HT-29 (cell line): ENCODE data around the gene HLA-DOA. TPM values are rescaled to one million over a fixed set of nuclear protein-coding genes. Genes with fewer than 3 reads are reported as not detected.

ENCODE experiments used
- DNase-seq: peaks from one replicate; pipeline ENCODE4 v3.0.0-alpha.2; 2015; ENCODE audit warnings: low spot score
- total RNA-seq: library from RNA; depleted of rRNA; stranded (reverse); fragments of >200 nt; shearing (Covaris generic); gene quantifications from 2 replicates; pipeline ENCODE4 v1.2.3, GENCODE V29; 2014

The HLA-DOA gene
- total RNA-seq, 1 experiment from 2014 or later = 0.23 TPM

- DNase-seq = no peak
These were observed 31.5 kb downstream of the HLA-DOA start for GRCh38 chr6:32977953-32978324.

- no peak for DNase-seq
These were observed 32.0 kb downstream of the HLA-DOA start for GRCh38 chr6:32977272-32977952.

- DNase-seq = no peak
These were observed 32.9 kb downstream of the HLA-DOA start for GRCh38 chr6:32976334-32977069.

GRCh38 chr6:32975886-32976285 is 33.5 kb downstream of the HLA-DOA start:
- DNase-seq = no peak

GRCh38 chr6:32974541-32975308 is 34.7 kb downstream of the HLA-DOA start:
- no peak for DNase-seq

- peak; percentile 51 for DNase-seq
These were observed 35.4 kb downstream of the HLA-DOA start for GRCh38 chr6:32974016-32974333.

- DNase-seq = peak; percentile 54
These were observed 36.0 kb downstream of the HLA-DOA start for GRCh38 chr6:32973144-32974015.

GRCh38 chr6:32972353-32973143 is 36.8 kb downstream of the HLA-DOA start:
- DNase-seq = no peak

- DNase-seq = peak; percentile 99
These were observed 37.6 kb downstream of the HLA-DOA start for GRCh38 chr6:32971581-32972352.

- peak; percentile 42 for DNase-seq
These were observed 38.2 kb downstream of the HLA-DOA start for GRCh38 chr6:32971242-32971580.

- DNase-seq = peak; percentile 82
These were observed 38.8 kb downstream of the HLA-DOA start for GRCh38 chr6:32970413-32971241.

GRCh38 chr6:32969685-32970412 is 39.5 kb downstream of the HLA-DOA start:
- peak; percentile 80 for DNase-seq

GRCh38 chr6:32968867-32969684 is 40.3 kb downstream of the HLA-DOA start:
- peak; percentile 75 for DNase-seq

GRCh38 chr6:32968093-32968866 is 41.1 kb downstream of the HLA-DOA start, which contains the start of gene BRD2:
TSS of gene BRD2 (plus strand) at chr6:32968594. CDS start at chr6:32972899, 4,305 bp downstream.
- DNase-seq = peak; percentile 98

GRCh38 chr6:32967151-32968091 is 42.0 kb downstream of the HLA-DOA start:
- DNase-seq = peak; percentile 78
